A549 (cell line): ENCODE results near the gene SMARCB1. TPM values are rescaled to one million over a fixed set of nuclear protein-coding genes. Genes with fewer than 3 reads are reported as not detected.
A peak's percentile ranks its signal among the peaks of the same experiment; 100 is the strongest.

Experiments used
- ATAC-seq, 2 experiments: fragments of 200-7000 bp in 1 of 2; fragments of >200 bp in 1 of 2; cut with Nextera tagmentation in 1 of 2; cut with Tn5 transposase in 1 of 2; 3 replicates each; pipeline versions ENCODE4 v1.8.0 to v1.9.1; 2018 to 2020; ENCODE audit warnings: mild to moderate bottlenecking in 1 of 2, moderate library complexity in 1 of 2
- CTCF ChIA-PET: fragments of 300-600 bp; sonication (Branson Sonifier 250); formaldehyde crosslinking; extraction: SDS; loops from one replicate; lab custom pipeline; 2021; ENCODE audit warnings: antibody characterized with exemption, inconsistent platforms; lab: Yijun Ruan, JAX
- POLR2A ChIA-PET: fragments of 350-600 bp; formaldehyde crosslinking; extraction: SDS; loops from one replicate; lab custom pipeline; 2021; ENCODE audit warnings: antibody characterized with exemption, inconsistent platforms; lab: Yijun Ruan, JAX
- DNase-seq, 2 experiments: peaks; one replicate each; pipeline versions ENCODE4 v3.0.0 to v3.0.0-alpha.2; 2011 to 2016; ENCODE audit warnings: low read depth in 1 of 2, low spot score in 1 of 2
- FAIRE-seq: peaks from 2 replicates; lab custom pipeline; 2011; peaks lifted over from hg19 to GRCh38; lab: Jason Lieb, UNC
- H3K27ac ChIP-seq, 2 experiments: fragments of >200 bp; sonication (Bioruptor Twin); formaldehyde crosslinking; 3 replicates each; pipeline ENCODE4 v1.5.1; 2016 to 2017
- H3K4me1 ChIP-seq: fragments of >200 bp; sonication (Bioruptor Twin); formaldehyde crosslinking; 3 replicates; pipeline ENCODE4 v1.6.1; 2016
- H3K4me2 ChIP-seq: fragments of >200 bp; sonication (Bioruptor Twin); formaldehyde crosslinking; 3 replicates; pipeline ENCODE4 v1.6.1; 2016
- H3K4me3 ChIP-seq: fragments of >200 bp; sonication (Bioruptor Twin); formaldehyde crosslinking; 3 replicates; pipeline ENCODE4 v1.5.1; 2016
- H3K9me3 ChIP-seq: fragments of >200 bp; sonication (Bioruptor Twin); formaldehyde crosslinking; 3 replicates; pipeline ENCODE4 v1.6.1; 2016
- BCL3 ChIP-seq: fragments of >200 bp; sonication (Bioruptor Twin); formaldehyde crosslinking; IDR thresholded peaks from 3 replicates; pipeline ENCODE4 v1.6.1; 2016
- BHLHE40 ChIP-seq: IDR thresholded peaks from 2 replicates; pipeline ENCODE4 v1.6.1; 2012; ENCODE audit warnings: low read depth, low read length, inconsistent platforms
- CEBPB ChIP-seq, 2 experiments: fragments of >200 bp in 1 of 2; sonication (Bioruptor Twin) in 1 of 2; formaldehyde crosslinking in 1 of 2; IDR thresholded peaks; 2 replicates each; pipeline ENCODE4 v1.6.1; 2012 to 2016
- CHD4 ChIP-seq: fragments of 200-600 bp; sonication (generic); IDR thresholded peaks from 2 replicates; pipeline ENCODE4 v1.6.1; 2016; ENCODE audit warnings: antibody characterized with exemption, mild to moderate bottlenecking, borderline replicate concordance
- E2F6 ChIP-seq: IDR thresholded peaks from 2 replicates; pipeline ENCODE4 v1.6.1; 2012; ENCODE audit warnings: low read depth, borderline replicate concordance
- ELK1 ChIP-seq: fragments of 150-350 bp; IDR thresholded peaks from 2 replicates; pipeline ENCODE4 v1.6.1; 2014; ENCODE audit warnings: low read depth, mild to moderate bottlenecking, low read length
- ESRRA ChIP-seq: fragments of 150-350 bp; IDR thresholded peaks from 2 replicates; pipeline ENCODE4 v1.6.1; 2014; ENCODE audit warnings: mild to moderate bottlenecking, low read length, borderline replicate concordance
- FOSB ChIP-seq: fragments of 250-450 bp; sonication (Bioruptor Pico); IDR thresholded peaks from 2 replicates; pipeline ENCODE4 v1.5.0; 2020; ENCODE audit warnings: mild to moderate bottlenecking, moderate library complexity
- FOXS1 ChIP-seq: fragments of 250-450 bp; sonication (Bioruptor Pico); IDR thresholded peaks from 2 replicates; pipeline ENCODE4 v1.5.0; 2020; ENCODE audit warnings: mild to moderate bottlenecking, moderate library complexity
- GATA3 ChIP-seq: IDR thresholded peaks from 2 replicates; pipeline ENCODE4 v1.6.1; 2012; ENCODE audit warnings: borderline replicate concordance
- HMGXB4 ChIP-seq: fragments of 250-450 bp; sonication (Bioruptor Pico); IDR thresholded peaks from 2 replicates; pipeline ENCODE4 v1.5.0; 2021; ENCODE audit warnings: mild to moderate bottlenecking, moderate library complexity, borderline replicate concordance
- NFE2L2 ChIP-seq: fragments of 150-350 bp; conservative IDR thresholded peaks from 2 replicates; pipeline ENCODE4 v1.6.1; 2014; ENCODE audit warnings: low read length
- NPAS2 ChIP-seq: fragments of 250-450 bp; sonication (Bioruptor Pico); IDR thresholded peaks from 2 replicates; pipeline ENCODE4 v1.8.0; 2022; ENCODE audit warnings: mild to moderate bottlenecking, moderate library complexity, borderline replicate concordance
- PHF8 ChIP-seq: fragments of 200-600 bp; sonication (generic); IDR thresholded peaks from 2 replicates; pipeline ENCODE4 v1.6.1; 2016; ENCODE audit warnings: low read depth, mild to moderate bottlenecking, antibody characterized with exemption, moderate library complexity, borderline replicate concordance
- POLR2A ChIP-seq: IDR thresholded peaks from 2 replicates; pipeline ENCODE4 v1.6.1; 2012; ENCODE audit warnings: mild to moderate bottlenecking, low read length
- POLR2AphosphoS2 ChIP-seq: conservative IDR thresholded peaks from 2 replicates; pipeline ENCODE4 v1.6.1; 2012; ENCODE audit warnings: low read length, improper control_type of control experiment, inconsistent platforms
- RAD21 ChIP-seq, 2 experiments: fragments of >200 bp in 1 of 2; sonication (Bioruptor Twin) in 1 of 2; formaldehyde crosslinking in 1 of 2; IDR thresholded peaks in 1 of 2; conservative IDR thresholded peaks in 1 of 2; 2 replicates in 1 of 2; 3 replicates in 1 of 2; pipeline ENCODE4 v1.6.1; 2012 to 2018; ENCODE audit warnings: inconsistent platforms in 1 of 2
- RARB ChIP-seq: fragments of 250-450 bp; sonication (Bioruptor Pico); IDR thresholded peaks from 2 replicates; pipeline ENCODE4 v1.8.0; 2021; ENCODE audit warnings: mild to moderate bottlenecking, moderate library complexity
- RCOR1 ChIP-seq: fragments of 150-350 bp; IDR thresholded peaks from 2 replicates; pipeline ENCODE4 v1.6.1; 2014; ENCODE audit warnings: antibody characterized with exemption, low read length, low read depth
- RNF2 ChIP-seq: fragments of 200-600 bp; sonication (generic); IDR thresholded peaks from 2 replicates; pipeline ENCODE4 v1.6.1; 2016; ENCODE audit warnings: low read depth, mild to moderate bottlenecking, antibody characterized with exemption, moderate library complexity, borderline replicate concordance
- SMC3 ChIP-seq: fragments of >200 bp; sonication (Bioruptor Twin); formaldehyde crosslinking; IDR thresholded peaks from 3 replicates; pipeline ENCODE4 v1.6.1; 2018; ENCODE audit warnings: inconsistent platforms
- SREBF2 ChIP-seq: fragments of 450-650 bp; IDR thresholded peaks from 2 replicates; pipeline ENCODE4 v1.6.1; 2014; ENCODE audit warnings: mild to moderate bottlenecking, moderate library complexity
- TFCP2L1 ChIP-seq: fragments of 250-450 bp; sonication (Bioruptor Pico); IDR thresholded peaks from 2 replicates; pipeline ENCODE4 v1.5.0; 2021; ENCODE audit warnings: mild to moderate bottlenecking
- TP53 ChIP-seq: fragments of 250-450 bp; sonication (Bioruptor Pico); IDR thresholded peaks from 2 replicates; pipeline ENCODE4 v1.5.0; 2021; ENCODE audit warnings: mild to moderate bottlenecking, moderate library complexity
- USF2 ChIP-seq: fragments of 450-650 bp; IDR thresholded peaks from 2 replicates; pipeline ENCODE4 v1.6.1; 2014; ENCODE audit warnings: antibody characterized with exemption
- ZC3H11A ChIP-seq: fragments of 450-650 bp; IDR thresholded peaks from 2 replicates; pipeline ENCODE4 v1.6.1; 2014; ENCODE audit warnings: antibody characterized with exemption, mild to moderate bottlenecking
- WGBS: methylation state at CpG from one replicate; pipeline ENCODE4 v1.1.6; 2017; ENCODE audit errors: missing lambda C conversion rate; 5-methylcytosine and 5-hydroxymethylcytosine counted together
- polyA plus RNA-seq, 4 experiments: library from polyadenylated mRNA; depleted of rRNA in 3 of 4; stranded (reverse); fragments of >200 nt; fragmentation: RNase III in 1 of 4; extraction: RNeasy Plus Mini Kit Qiagen cat#74134 plus additional on column Dnase treatment in 1 of 4; gene quantifications; 2 replicates in 3 of 4; 3 replicates in 1 of 4; pipeline ENCODE4 v1.2.3, GENCODE V29; 2011 to 2017

The SMARCB1 gene
- polyA plus RNA-seq, 2 of the 4 experiments (the other 2 are of a cell fraction): 65.6 to 133 TPM

- Histone ChIP-seq H3K4me3 (no peak overlapping the region), H3K4me1 (peaks cover 29% of the 10 kb centered on the region), H3K9me3 (no peaks in the 10 kb centered on the region), H3K4me2 (no peak overlapping the region), H3K27ac (no peak overlapping the region)
- ATAC-seq (no peak), DNase-seq (no peak), FAIRE-seq (no peak)
- WGBS: 80% methylated on average over 2 of the region's 5 CpGs
- ChIA-PET POLR2A (no interaction called here), CTCF (no interaction called here)
- TF ChIP-seq POLR2A (no peak), FOXS1 (CRISPR knock-in tag) (no peak), RARB (CRISPR knock-in tag) (no peak), SREBF2 (no peak), NFE2L2 (no peak), TFCP2L1 (no peak), FOSB (no peak), BCL3 (no peak)
Measured at GRCh38 chr22:23779731-23780130, 7.0 kb upstream of the SMARCB1 start.

- no peak overlapping the region for H3K4me2 ChIP-seq
- no peaks in the 10 kb centered on the region for H3K9me3 ChIP-seq
- ATAC-seq (no peak), DNase-seq (no peak), FAIRE-seq (no peak)
- POLR2A ChIA-PET: no interaction called here
- H3K27ac ChIP-seq: no peak overlapping the region
- H3K4me1 ChIP-seq: peaks cover 27% of the 10 kb centered on the region
- 83% methylated on average over 14 of the region's 20 CpGs for WGBS
- CTCF ChIA-PET: no interaction called here
- TF ChIP-seq FOSB: no peak
- TF ChIP-seq GATA3: no peak
- no peak for TF ChIP-seq NPAS2 (CRISPR knock-in tag)
- no peak for TF ChIP-seq PHF8
- TF ChIP-seq ZC3H11A: no peak
- no peak for TF ChIP-seq RNF2
- TF ChIP-seq BHLHE40: no peak
- no peak for TF ChIP-seq POLR2A
- no peak for TF ChIP-seq ESRRA
- H3K4me3 ChIP-seq: no peak overlapping the region
Measured at GRCh38 chr22:23780146-23780748, 6.5 kb upstream of the SMARCB1 start.

GRCh38 chr22:23781065-23781464 is 5.7 kb upstream of the SMARCB1 start:
- FAIRE-seq (no peak), DNase-seq (no peak), ATAC-seq (no peak)
- Histone ChIP-seq H3K4me1 (peaks cover 27% of the 10 kb centered on the region), H3K4me2 (peak overlapping the region; percentile 50), H3K4me3 (no peak overlapping the region), H3K9me3 (no peaks in the 10 kb centered on the region), H3K27ac (peak overlapping the region in 1 of 2 experiments; percentile 66; a peak in 3 of 6 replicates)
- WGBS: 95% methylated on average over 3 of the region's 15 CpGs
- ChIA-PET POLR2A (no interaction called here), CTCF (interaction anchor here (1.0 to 1.1 kb wide), 2 partner anchors 12 to 68 kb away, joined by 4 read pairs; no protein-coding TSS in a partner anchor)
- TF ChIP-seq USF2 (no peak), ELK1 (no peak), E2F6 (no peak), POLR2AphosphoS2 (no peak), BCL3 (no peak), PHF8 (no peak), CEBPB (IDR thresholded peaks at IDR 0.05) (no peak), BHLHE40 (no peak), TP53 (CRISPR knock-in tag) (no peak), NFE2L2 (no peak), TFCP2L1 (no peak), SMC3 (no peak), FOXS1 (CRISPR knock-in tag) (no peak), RAD21 (conservative IDR thresholded peaks at IDR 0.05 in 1 of 2, IDR thresholded peaks at IDR 0.05 in 1 of 2) (no peak), RNF2 (no peak), HMGXB4 (CRISPR knock-in tag) (no peak), RCOR1 (no peak), CHD4 (no peak)
